MM.1S (cell line): ENCODE data around the gene TIGAR.
A peak's percentile ranks its signal among the peaks of the same experiment; 100 is the strongest.

Source experiments
- DNase-seq: peaks from one replicate; pipeline ENCODE4 v3.0.0-alpha.2; 2015
- H2AFZ ChIP-seq: fragments of 300-600 bp; sonication (generic); 2 replicates; pipeline ENCODE4 v1.6.0; 2016; ENCODE audit warnings: antibody characterized with exemption, low read length
- H3F3A ChIP-seq: fragments of 300-600 bp; sonication (generic); 2 replicates; pipeline ENCODE4 v1.6.1; 2016; ENCODE audit warnings: mild to moderate bottlenecking, antibody characterized with exemption, low read length, moderate library complexity, mixed read lengths; ENCODE audit not compliant: insufficient read depth
- H3K27ac ChIP-seq: fragments of 300-600 bp; sonication (generic); 2 replicates; pipeline ENCODE4 v1.5.1; 2016; ENCODE audit warnings: mild to moderate bottlenecking, low read length
- H3K27me3 ChIP-seq: fragments of 300-600 bp; sonication (generic); replicated peaks from 2 replicates; pipeline ENCODE4 v1.6.0; 2016; ENCODE audit warnings: low read length; ENCODE audit not compliant: insufficient read depth
- H3K36me3 ChIP-seq: fragments of 300-600 bp; sonication (generic); replicated peaks from 2 replicates; pipeline ENCODE4 v1.6.1; 2016; ENCODE audit warnings: mild to moderate bottlenecking, low read length, mixed read lengths; ENCODE audit not compliant: insufficient read depth
- H3K4me1 ChIP-seq: fragments of 300-600 bp; sonication (generic); 2 replicates; pipeline ENCODE4 v1.6.1; 2016; ENCODE audit warnings: low read length, mixed read lengths
- H3K4me2 ChIP-seq: fragments of 300-600 bp; sonication (generic); 2 replicates; pipeline ENCODE4 v1.6.0; 2016; ENCODE audit warnings: low read depth, low read length
- H3K4me3 ChIP-seq: fragments of 300-600 bp; sonication (generic); 2 replicates; pipeline ENCODE4 v1.5.1; 2016; ENCODE audit warnings: low read length, mixed read lengths
- H3K79me2 ChIP-seq: fragments of 300-600 bp; sonication (generic); 2 replicates; pipeline ENCODE4 v1.6.1; 2016; ENCODE audit warnings: mixed run types, low read length, mixed read lengths
- H3K9ac ChIP-seq: fragments of 300-600 bp; sonication (generic); 2 replicates; pipeline ENCODE4 v1.6.1; 2016; ENCODE audit warnings: low read length, mixed read lengths
- H3K9me2 ChIP-seq: fragments of 300-600 bp; sonication (generic); replicated peaks from 2 replicates; pipeline ENCODE4 v1.6.1; 2016; ENCODE audit warnings: mild to moderate bottlenecking, low read length, mixed read lengths; ENCODE audit not compliant: insufficient read depth
- H3K9me3 ChIP-seq: fragments of 300-600 bp; sonication (generic); replicated peaks from 2 replicates; pipeline ENCODE4 v1.6.1; 2016; ENCODE audit warnings: mild to moderate bottlenecking, low read length, mixed read lengths; ENCODE audit not compliant: insufficient read depth
- H4K20me1 ChIP-seq: fragments of 300-600 bp; sonication (generic); 2 replicates; pipeline ENCODE4 v1.6.1; 2016; ENCODE audit warnings: mild to moderate bottlenecking, low read length, moderate library complexity, mixed read lengths; ENCODE audit not compliant: insufficient read depth
- EZH2 ChIP-seq: fragments of 300-600 bp; sonication (generic); optimal IDR thresholded peaks from 2 replicates; pipeline ENCODE3; 2017; ENCODE audit warnings: low read depth, mild to moderate bottlenecking, antibody characterized with exemption, low read length, mixed read lengths
- EZH2phosphoT487 ChIP-seq: fragments of 300-600 bp; sonication (generic); IDR thresholded peaks from 2 replicates; pipeline ENCODE4 v1.6.1; 2018; ENCODE audit warnings: antibody characterized with exemption, low read length
- TF ChIP-seq, protein P1 (sequence below): fragments of 300-600 bp; sonication (generic); IDR thresholded peaks from 2 replicates; pipeline ENCODE4 v1.5.1; 2016; ENCODE audit warnings: antibody characterized with exemption, low read length, mixed read lengths

TIGAR gene

DNA sequence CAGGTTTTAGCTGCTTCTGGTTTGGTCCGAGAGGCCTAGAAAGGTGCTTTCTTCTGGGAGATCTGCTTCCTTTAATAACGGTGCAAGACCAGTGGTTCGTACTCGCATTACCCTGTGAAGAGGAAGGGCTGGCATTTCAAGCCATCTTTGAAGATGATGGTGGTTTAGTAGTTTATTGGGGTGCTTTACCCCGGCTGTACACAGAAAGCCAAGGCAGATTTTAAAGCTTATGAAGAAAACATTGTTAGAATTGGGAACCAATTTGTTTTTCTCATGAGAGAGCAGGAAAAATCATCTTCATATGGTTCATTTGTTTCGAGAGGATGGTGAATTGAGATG is 43.8 kb upstream of the TIGAR start:
- Histone ChIP-seq H4K20me1 (peaks cover 60% of the 10 kb centered on the region), H3K9me3 (no peaks in the 10 kb centered on the region), H3K4me3 (peak overlapping the region; percentile 91), H3F3A (peaks cover 75% of the 10 kb centered on the region), H3K36me3 (peaks cover 48% of the 10 kb centered on the region), H3K27ac (peak overlapping the region; percentile 98; the same call in 1 of the 2 replicates), H3K27me3 (no peaks in the 10 kb centered on the region), H3K9ac (peak overlapping the region; percentile 100), H3K9me2 (no peaks in the 10 kb centered on the region), H3K4me2 (peak overlapping the region; percentile 70), H2AFZ (no peak overlapping the region), H3K4me1 (peaks cover 43% of the 10 kb centered on the region), H3K79me2 (peaks cover 93% of the 10 kb centered on the region)
- DNase-seq, result no peak
- TF ChIP-seq, protein P1, sequence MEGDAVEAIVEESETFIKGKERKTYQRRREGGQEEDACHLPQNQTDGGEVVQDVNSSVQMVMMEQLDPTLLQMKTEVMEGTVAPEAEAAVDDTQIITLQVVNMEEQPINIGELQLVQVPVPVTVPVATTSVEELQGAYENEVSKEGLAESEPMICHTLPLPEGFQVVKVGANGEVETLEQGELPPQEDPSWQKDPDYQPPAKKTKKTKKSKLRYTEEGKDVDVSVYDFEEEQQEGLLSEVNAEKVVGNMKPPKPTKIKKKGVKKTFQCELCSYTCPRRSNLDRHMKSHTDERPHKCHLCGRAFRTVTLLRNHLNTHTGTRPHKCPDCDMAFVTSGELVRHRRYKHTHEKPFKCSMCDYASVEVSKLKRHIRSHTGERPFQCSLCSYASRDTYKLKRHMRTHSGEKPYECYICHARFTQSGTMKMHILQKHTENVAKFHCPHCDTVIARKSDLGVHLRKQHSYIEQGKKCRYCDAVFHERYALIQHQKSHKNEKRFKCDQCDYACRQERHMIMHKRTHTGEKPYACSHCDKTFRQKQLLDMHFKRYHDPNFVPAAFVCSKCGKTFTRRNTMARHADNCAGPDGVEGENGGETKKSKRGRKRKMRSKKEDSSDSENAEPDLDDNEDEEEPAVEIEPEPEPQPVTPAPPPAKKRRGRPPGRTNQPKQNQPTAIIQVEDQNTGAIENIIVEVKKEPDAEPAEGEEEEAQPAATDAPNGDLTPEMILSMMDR, result no peak
- TF ChIP-seq EZH2phosphoT487, result no peak
- TF ChIP-seq EZH2, result no peak

DNA sequence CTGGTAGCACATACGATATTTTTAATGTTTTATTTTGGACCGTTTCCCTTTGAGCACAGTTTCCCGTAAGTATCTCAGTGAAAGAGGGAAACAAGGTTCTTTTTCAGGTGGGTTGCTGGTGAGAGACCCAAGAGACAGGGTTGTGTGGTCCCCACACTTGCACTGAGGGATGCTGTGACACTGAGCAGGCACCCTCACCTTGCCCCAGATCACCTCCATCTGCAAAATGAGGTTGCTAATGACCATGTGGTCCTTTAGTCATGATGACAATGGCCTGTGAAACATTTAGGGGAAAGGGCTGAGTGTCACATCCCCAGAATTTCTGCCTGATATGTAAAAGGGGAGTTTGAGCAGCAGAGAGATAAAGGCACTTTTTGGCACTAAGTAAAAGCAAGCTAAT is 43.2 kb upstream of the TIGAR start:
- no peak overlapping the region for H2AFZ ChIP-seq
- peaks cover 48% of the 10 kb centered on the region for H3K36me3 ChIP-seq
- H3K9me3 ChIP-seq, result no peaks in the 10 kb centered on the region
- peaks cover 67% of the 10 kb centered on the region for H4K20me1 ChIP-seq
- H3K4me3 ChIP-seq, result peak overlapping the region; percentile 91; the same call in 1 of the 2 replicates
- DNase-seq, result no peak
- H3K27me3 ChIP-seq, result no peaks in the 10 kb centered on the region
- H3K4me2 ChIP-seq, result peak overlapping the region; percentile 70
- no peak for TF ChIP-seq EZH2
- TF ChIP-seq EZH2phosphoT487, result no peak
- TF ChIP-seq, protein P1, result no peak
- H3F3A ChIP-seq, result peaks cover 75% of the 10 kb centered on the region
- H3K9me2 ChIP-seq, result no peaks in the 10 kb centered on the region
- peaks cover 39% of the 10 kb centered on the region for H3K4me1 ChIP-seq
- H3K79me2 ChIP-seq, result peaks cover 98% of the 10 kb centered on the region
- peak overlapping the region; percentile 98; the same call in 1 of the 2 replicates for H3K27ac ChIP-seq
- peak overlapping the region; percentile 100 for H3K9ac ChIP-seq

DNA sequence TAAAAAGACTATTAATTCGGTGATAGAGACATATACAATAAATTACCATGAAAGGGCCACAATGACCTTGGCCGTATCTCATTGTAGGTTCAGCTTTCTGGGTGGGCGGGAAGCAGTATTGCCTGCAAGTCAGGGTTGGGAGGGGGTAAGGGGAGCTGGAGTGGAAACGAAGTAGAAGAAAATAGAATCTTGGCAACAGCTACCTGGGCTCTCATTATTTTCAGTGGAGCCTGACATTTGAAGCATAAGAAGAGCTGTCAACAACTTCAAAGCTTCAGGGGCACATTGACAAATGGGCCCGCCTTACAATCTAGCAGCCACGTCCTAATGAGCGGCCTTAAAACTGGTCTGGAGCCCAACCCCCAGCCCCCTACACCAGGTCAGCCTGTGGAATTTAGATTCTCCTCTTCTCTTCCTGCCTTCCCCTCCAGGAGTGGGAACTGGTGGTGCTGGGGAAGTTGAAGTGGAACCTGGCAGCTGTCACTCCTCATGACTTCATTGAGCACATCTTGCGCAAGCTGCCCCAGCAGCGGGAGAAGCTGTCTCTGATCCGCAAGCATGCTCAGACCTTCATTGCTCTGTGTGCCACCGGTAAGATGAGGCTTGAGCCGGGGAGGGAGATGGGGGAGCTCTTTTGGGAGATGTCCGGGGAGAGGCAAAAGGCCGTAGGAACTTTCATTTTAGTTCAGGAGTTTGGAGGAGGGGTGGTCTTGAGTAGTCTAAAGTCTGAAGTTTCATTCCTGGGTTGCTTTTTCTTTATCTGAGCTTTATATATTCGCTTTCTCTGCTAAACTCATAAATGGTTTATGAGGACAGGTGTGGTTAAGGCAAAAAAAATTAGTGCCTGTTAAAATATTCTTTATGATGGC is 42.5 kb upstream of the TIGAR start:
- Histone ChIP-seq H3K27ac (peak overlapping the region; percentile 98; the same call in 1 of the 2 replicates), H3F3A (peaks cover 76% of the 10 kb centered on the region), H3K4me1 (peaks cover 35% of the 10 kb centered on the region), H2AFZ (no peak overlapping the region), H3K9ac (peak overlapping the region; percentile 100; the same call in 1 of the 2 replicates), H3K4me2 (peak overlapping the region; percentile 70; the same call in 1 of the 2 replicates), H3K9me2 (no peaks in the 10 kb centered on the region), H3K9me3 (no peaks in the 10 kb centered on the region), H3K27me3 (no peaks in the 10 kb centered on the region), H3K36me3 (peaks cover 48% of the 10 kb centered on the region), H3K4me3 (0 out of 2 replicates have a peak overlapping the region, but pooled peaks have one; percentile 9), H3K79me2 (peaks cover 99% of the 10 kb centered on the region), H4K20me1 (peaks cover 74% of the 10 kb centered on the region)
- DNase-seq, result no peak
- TF ChIP-seq, protein P1, result no peak
- TF ChIP-seq EZH2phosphoT487 (no peak), EZH2 (no peak)
